WI38 (cell line): ENCODE measurements around the gene BCL2L11.

Experiments
- H3K4me3 ChIP-seq: 2 replicates; pipeline ENCODE4 v1.5.1; 2011; ENCODE audit warnings: low read depth, mild to moderate bottlenecking, control low read depth, low read length
- CTCF ChIP-seq: IDR thresholded peaks from 2 replicates; pipeline ENCODE4 v1.5.1; 2012; ENCODE audit warnings: low read depth, mild to moderate bottlenecking, control low read depth, low read length

The BCL2L11 gene

GRCh38 chr2:111108745-111109271 lies 11.9 kb upstream of the BCL2L11 start:
- H3K4me3 ChIP-seq, result no peak overlapping the region

GRCh38 chr2:111111101-111111755 lies 9.5 kb upstream of the BCL2L11 start:
- TF ChIP-seq CTCF, result no peak

More at GRCh38 chr2:111108745-111109271, 11.9 kb upstream of the BCL2L11 start:
- no peak for TF ChIP-seq CTCF

GRCh38 chr2:111113838-111114237 lies 6.9 kb upstream of the BCL2L11 start:
- no peak overlapping the region for H3K4me3 ChIP-seq
- TF ChIP-seq CTCF, result no peak

More at GRCh38 chr2:111111101-111111755, 9.5 kb upstream of the BCL2L11 start:
- no peak overlapping the region for H3K4me3 ChIP-seq

- no peak for TF ChIP-seq CTCF
- no peak overlapping the region for H3K4me3 ChIP-seq
Measured at GRCh38 chr2:111116011-111116746, 4.5 kb upstream of the BCL2L11 start.

GRCh38 chr2:111116843-111117597 lies 3.7 kb upstream of the BCL2L11 start:
- peak overlapping the region; percentile 56 for H3K4me3 ChIP-seq
- peak; percentile 94 for TF ChIP-seq CTCF

GRCh38 chr2:111117598-111118480 lies 2.9 kb upstream of the BCL2L11 start:
- no peak for TF ChIP-seq CTCF
- H3K4me3 ChIP-seq, result peak overlapping the region; percentile 56
